Parathyroid adenoma (tissue), 2 donors: ENCODE data around the gene GRIK4.

Experiments used
- H2AFZ ChIP-seq: fragments of 300-600 bp; sonication (generic); one replicate; pipeline ENCODE4 v1.7.0; 2017; ENCODE audit warnings: antibody characterized with exemption, mild to moderate bottlenecking
- H3K27ac ChIP-seq: fragments of 300-600 bp; sonication (generic); one replicate; pipeline ENCODE4 v1.7.0; 2017
- H3K27me3 ChIP-seq: fragments of 300-600 bp; sonication (generic); one replicate; pipeline ENCODE4 v1.7.0; 2017; ENCODE audit warnings: low read length; ENCODE audit not compliant: control insufficient read depth, insufficient read depth
- H3K36me3 ChIP-seq: fragments of 300-600 bp; sonication (generic); one replicate; pipeline ENCODE4 v1.7.0; 2017; ENCODE audit warnings: low read length; ENCODE audit not compliant: control insufficient read depth, insufficient read depth
- H3K4me1 ChIP-seq: fragments of 300-600 bp; sonication (generic); one replicate; pipeline ENCODE4 v1.7.0; 2017; ENCODE audit warnings: control low read depth
- H3K4me2 ChIP-seq: fragments of 300-600 bp; sonication (generic); one replicate; pipeline ENCODE4 v1.7.0; 2017; ENCODE audit warnings: low read length
- H3K4me3 ChIP-seq: fragments of 300-600 bp; sonication (generic); one replicate; pipeline ENCODE4 v1.7.0; 2017; ENCODE audit warnings: low read depth, low read length
- H3K79me2 ChIP-seq: fragments of 300-600 bp; sonication (generic); one replicate; pipeline ENCODE4 v1.7.0; 2017; ENCODE audit warnings: control low read depth
- H3K9ac ChIP-seq: fragments of 300-600 bp; sonication (generic); one replicate; pipeline ENCODE4 v1.7.0; 2017; ENCODE audit warnings: mild to moderate bottlenecking
- H3K9me3 ChIP-seq: fragments of 300-600 bp; sonication (generic); one replicate; pipeline ENCODE4 v1.7.0; 2017; ENCODE audit warnings: low read length; ENCODE audit not compliant: control insufficient read depth
- CTCF ChIP-seq: fragments of 300-600 bp; sonication (generic); IDR thresholded peaks from one replicate; pipeline ENCODE4 v1.7.0; 2017; ENCODE audit warnings: antibody characterized with exemption, mild to moderate bottlenecking
- donor health status: primary hyperparathyroidism.

GRIK4 gene

GRCh38 chr11:120873966-120874735, 362.6 kb downstream of the GRIK4 start:
- Histone ChIP-seq H3K4me3 (no peak overlapping the region), H3K27me3 (no peaks in the 10 kb centered on the region), H3K4me2 (no peak overlapping the region), H3K79me2 (no peaks in the 10 kb centered on the region), H3K27ac (no peak overlapping the region), H3K36me3 (no peaks in the 10 kb centered on the region), H3K4me1 (no peaks in the 10 kb centered on the region), H3K9ac (no peak overlapping the region), H2AFZ (no peak overlapping the region), H3K9me3 (no peaks in the 10 kb centered on the region)
- TF ChIP-seq CTCF = no peak

- no peak overlapping the region for H3K4me3 ChIP-seq
- H3K79me2 ChIP-seq = no peaks in the 10 kb centered on the region
Observed at GRCh38 chr11:120875986-120876385, 364.4 kb downstream of the GRIK4 start.

DNA sequence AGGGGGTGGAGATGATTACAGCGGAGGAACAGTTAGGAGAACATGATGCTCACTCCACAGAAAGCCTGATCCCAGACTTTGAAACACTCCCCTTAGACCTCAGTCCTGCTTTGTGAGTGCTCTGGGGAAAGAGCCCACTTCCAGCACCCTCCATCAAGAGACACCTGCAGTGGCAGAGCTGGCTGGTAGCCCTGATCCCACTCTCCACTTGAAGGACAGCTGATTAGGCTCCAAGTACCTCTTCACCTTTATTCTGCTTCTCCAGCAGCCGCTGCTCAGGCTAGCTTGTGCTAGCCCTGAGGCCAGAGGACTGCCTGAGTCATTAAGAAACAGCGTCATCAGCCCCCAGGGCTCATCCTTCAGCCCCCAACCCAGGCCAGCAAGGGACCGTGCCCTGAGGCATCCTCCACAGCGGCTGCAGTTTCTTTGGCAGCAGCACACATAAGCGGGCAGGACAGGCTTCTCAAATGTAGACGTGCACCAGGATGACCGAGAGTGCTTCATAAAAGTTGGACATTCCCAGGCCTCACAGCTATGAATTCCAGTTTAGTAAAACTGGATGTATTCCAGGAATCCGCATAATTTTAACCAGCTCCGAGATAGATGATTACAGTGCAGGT, 366.3 kb downstream of the GRIK4 start:
- Histone ChIP-seq H3K9ac (no peak overlapping the region), H3K4me2 (no peak overlapping the region), H2AFZ (no peak overlapping the region), H3K4me1 (no peaks in the 10 kb centered on the region), H3K27me3 (no peaks in the 10 kb centered on the region), H3K9me3 (no peaks in the 10 kb centered on the region), H3K4me3 (no peak overlapping the region), H3K27ac (no peak overlapping the region), H3K36me3 (no peaks in the 10 kb centered on the region), H3K79me2 (no peaks in the 10 kb centered on the region)
- no peak for TF ChIP-seq CTCF

More at GRCh38 chr11:120875986-120876385, 364.4 kb downstream of the GRIK4 start:
- no peaks in the 10 kb centered on the region for H3K36me3 ChIP-seq
- no peaks in the 10 kb centered on the region for H3K27me3 ChIP-seq
- H3K9ac ChIP-seq = no peak overlapping the region
- no peaks in the 10 kb centered on the region for H3K9me3 ChIP-seq
- no peak overlapping the region for H3K4me2 ChIP-seq
- no peaks in the 10 kb centered on the region for H3K4me1 ChIP-seq
- no peak overlapping the region for H2AFZ ChIP-seq
- TF ChIP-seq CTCF = no peak
- H3K27ac ChIP-seq = no peak overlapping the region

DNA sequence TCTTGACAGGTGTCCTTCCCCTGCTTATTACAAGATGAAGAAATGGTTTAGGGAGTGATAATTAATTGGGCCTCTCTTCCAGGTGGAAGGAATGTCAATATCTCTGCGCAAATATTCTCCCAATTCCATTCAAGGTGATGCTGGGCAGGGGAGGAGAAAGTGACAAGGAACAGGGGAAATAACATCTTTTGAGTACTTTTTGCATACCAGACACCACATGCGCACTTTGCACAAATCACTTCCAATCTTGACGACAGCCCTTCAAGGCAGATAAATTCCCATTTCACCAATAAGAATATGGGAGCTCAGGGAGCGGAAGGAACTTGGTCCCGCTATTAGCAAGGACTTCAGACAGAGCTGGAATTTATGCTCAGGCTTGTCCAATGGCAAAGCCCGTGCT, 367.2 kb downstream of the GRIK4 start:
- TF ChIP-seq CTCF = no peak
- Histone ChIP-seq H2AFZ (no peak overlapping the region), H3K9me3 (no peaks in the 10 kb centered on the region), H3K27ac (no peak overlapping the region), H3K27me3 (no peaks in the 10 kb centered on the region), H3K4me2 (no peak overlapping the region), H3K9ac (no peak overlapping the region), H3K36me3 (no peaks in the 10 kb centered on the region), H3K79me2 (no peaks in the 10 kb centered on the region), H3K4me3 (no peak overlapping the region), H3K4me1 (peaks cover under 1% of the 10 kb centered on the region)
